ENCODE measurements around the gene ATP6AP1. TPM values are rescaled to one million over a fixed set of nuclear protein-coding genes. Genes with fewer than 3 reads are reported as not detected.

The ATP6AP1 gene, protein sequence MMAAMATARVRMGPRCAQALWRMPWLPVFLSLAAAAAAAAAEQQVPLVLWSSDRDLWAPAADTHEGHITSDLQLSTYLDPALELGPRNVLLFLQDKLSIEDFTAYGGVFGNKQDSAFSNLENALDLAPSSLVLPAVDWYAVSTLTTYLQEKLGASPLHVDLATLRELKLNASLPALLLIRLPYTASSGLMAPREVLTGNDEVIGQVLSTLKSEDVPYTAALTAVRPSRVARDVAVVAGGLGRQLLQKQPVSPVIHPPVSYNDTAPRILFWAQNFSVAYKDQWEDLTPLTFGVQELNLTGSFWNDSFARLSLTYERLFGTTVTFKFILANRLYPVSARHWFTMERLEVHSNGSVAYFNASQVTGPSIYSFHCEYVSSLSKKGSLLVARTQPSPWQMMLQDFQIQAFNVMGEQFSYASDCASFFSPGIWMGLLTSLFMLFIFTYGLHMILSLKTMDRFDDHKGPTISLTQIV
- total RNA-seq, result 10 to 100 TPM; 21.3 to 22.5 TPM

DNA sequence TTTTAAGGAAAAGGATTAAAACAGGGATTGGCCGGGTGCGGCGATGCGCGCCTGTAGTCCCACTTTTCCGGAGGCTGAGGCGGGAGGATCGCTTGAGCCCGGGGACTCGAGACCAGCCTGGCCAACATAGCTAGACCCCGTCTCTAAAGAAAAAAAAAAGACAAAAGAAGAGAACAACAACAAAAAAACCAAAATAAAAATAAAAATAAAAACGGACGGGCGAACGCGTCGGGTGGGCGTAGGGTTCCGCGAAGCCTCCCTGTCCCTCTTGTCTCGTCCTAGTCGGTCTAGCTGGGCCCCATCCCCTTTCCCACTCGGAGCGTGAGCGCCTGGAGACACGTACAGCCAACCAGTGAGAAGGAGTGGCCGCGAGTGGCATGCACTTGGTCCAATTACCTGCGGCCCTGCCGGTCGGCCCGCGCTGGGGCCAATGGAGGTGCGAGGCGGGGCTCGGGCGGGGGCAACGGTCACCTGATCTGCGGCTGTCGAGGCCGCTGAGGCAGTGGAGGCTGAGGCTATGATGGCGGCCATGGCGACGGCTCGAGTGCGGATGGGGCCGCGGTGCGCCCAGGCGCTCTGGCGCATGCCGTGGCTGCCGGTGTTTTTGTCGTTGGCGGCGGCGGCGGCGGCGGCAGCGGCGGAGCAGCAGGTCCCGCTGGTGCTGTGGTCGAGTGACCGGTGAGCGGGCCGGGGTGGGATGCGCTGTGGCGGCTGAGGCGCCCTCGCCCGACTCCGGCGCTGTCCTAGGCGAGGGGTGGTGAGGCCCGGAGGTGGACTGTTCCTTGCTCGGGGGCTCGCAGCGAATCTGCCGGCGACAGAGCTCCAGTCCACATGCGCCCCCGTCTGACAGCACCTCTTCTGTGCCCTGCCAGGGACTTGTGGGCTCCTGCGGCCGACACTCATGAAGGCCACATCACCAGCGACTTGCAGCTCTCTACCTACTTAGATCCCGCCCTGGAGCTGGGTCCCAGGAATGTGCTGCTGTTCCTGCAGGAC is at the start of gene ATP6AP1:
Gene ATP6AP1, plus strand, starts transcription at position 502 of the 996 bp plus-strand sequence. Its CDS starts 16 bp downstream, at position 518.
- TF ChIP-seq, protein P1, sequence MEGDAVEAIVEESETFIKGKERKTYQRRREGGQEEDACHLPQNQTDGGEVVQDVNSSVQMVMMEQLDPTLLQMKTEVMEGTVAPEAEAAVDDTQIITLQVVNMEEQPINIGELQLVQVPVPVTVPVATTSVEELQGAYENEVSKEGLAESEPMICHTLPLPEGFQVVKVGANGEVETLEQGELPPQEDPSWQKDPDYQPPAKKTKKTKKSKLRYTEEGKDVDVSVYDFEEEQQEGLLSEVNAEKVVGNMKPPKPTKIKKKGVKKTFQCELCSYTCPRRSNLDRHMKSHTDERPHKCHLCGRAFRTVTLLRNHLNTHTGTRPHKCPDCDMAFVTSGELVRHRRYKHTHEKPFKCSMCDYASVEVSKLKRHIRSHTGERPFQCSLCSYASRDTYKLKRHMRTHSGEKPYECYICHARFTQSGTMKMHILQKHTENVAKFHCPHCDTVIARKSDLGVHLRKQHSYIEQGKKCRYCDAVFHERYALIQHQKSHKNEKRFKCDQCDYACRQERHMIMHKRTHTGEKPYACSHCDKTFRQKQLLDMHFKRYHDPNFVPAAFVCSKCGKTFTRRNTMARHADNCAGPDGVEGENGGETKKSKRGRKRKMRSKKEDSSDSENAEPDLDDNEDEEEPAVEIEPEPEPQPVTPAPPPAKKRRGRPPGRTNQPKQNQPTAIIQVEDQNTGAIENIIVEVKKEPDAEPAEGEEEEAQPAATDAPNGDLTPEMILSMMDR (IDR thresholded peaks at IDR 0.05), result no peak

DNA sequence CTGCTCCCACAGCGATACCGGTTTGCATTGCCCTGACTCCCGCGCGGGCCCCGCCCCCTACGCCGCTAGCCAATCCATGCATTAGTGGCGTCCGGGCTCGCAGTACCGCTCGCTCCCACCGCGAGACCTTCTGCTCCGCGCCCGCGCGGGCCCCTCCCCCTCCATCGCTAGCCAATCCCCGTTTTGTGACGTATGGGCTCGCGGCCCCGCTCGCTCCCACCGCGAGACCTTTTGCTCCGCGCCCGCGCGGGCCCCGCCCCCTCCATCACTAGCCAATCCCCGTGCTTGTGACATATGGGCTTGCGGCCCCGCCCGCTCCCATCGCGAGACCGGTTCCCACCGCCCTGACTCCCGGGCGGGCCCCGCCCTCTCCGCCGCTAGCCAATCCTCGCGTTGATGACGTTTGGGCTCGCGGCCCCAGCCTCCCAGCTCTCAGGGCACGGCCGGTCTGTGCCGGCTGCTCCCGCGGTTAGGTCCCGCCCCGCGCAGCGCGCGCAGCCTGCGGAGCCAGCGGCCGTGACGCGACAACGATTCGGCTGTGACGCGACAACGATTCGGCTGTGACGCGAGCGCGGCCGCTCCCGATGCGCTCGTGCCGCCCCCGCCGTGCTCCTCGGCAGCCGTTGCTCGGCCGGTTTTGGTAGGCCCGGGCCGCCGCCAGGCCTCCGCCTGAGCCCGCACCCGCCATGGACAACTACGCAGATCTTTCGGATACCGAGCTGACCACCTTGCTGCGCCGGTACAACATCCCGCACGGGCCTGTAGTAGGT is 49.5 kb upstream of the ATP6AP1 start, which contains the start of gene EMD:
Gene EMD, plus strand, starts transcription at position 497 of the 770 bp plus-strand sequence. Its CDS starts 190 bp downstream, at position 687.
- peak; percentile 86 for ATAC-seq
- peak; percentile 98 for DNase-seq
- TF ChIP-seq, protein P1 (IDR thresholded peaks at IDR 0.05), result no peak
- CTCF ChIA-PET, result interaction anchor here (0.6 kb wide), 1 partner anchor 365 kb away, joined by 3 read pairs; no protein-coding TSS in a partner anchor
- Mint-ChIP-seq H3K36me3 (ENCODE audit: low read depth) (peaks cover 13% of the 10 kb centered on the region), H3K9me3 (no peaks in the 10 kb centered on the region), H3K4me1 (ENCODE audit: low read depth) (peaks cover 18% of the 10 kb centered on the region), H3K27me3 (no peaks in the 10 kb centered on the region), H3K27ac (peak within 1 kb of the TSS; percentile 91), H3K4me3 (peak within 1 kb of the TSS; percentile 86)
- POLR2A ChIA-PET, result interaction anchor here (0.7 to 3.3 kb wide), 4 partner anchors 9 to 66 kb away, joined by 3 to 23 read pairs (median 4); partner anchors contain the start of gene RPL10
- intact Hi-C loops (cut with micrococcal nuclease), result no loop called here

More for the DNA sequence above, at the start of gene ATP6AP1:
- Mint-ChIP-seq H3K4me1 (ENCODE audit: low read depth) (peaks cover 19% of the 10 kb centered on the region), H3K9me3 (no peaks in the 10 kb centered on the region), H3K4me3 (peak within 1 kb of the TSS; percentile 75), H3K27ac (peak within 1 kb of the TSS; percentile 69), H3K36me3 (ENCODE audit: low read depth) (peaks cover 4% of the 10 kb centered on the region), H3K27me3 (no peaks in the 10 kb centered on the region)
- DNase-seq (peak; percentile 92), ATAC-seq (peak; percentile 99)
- POLR2A ChIA-PET, result interaction anchor here (0.7 to 2.2 kb wide), 4 partner anchors 30 to 114 kb away, joined by 3 to 11 read pairs (median 4); partner anchors contain the start of genes RPL10 and SLC10A3
- intact Hi-C loops (cut with micrococcal nuclease), result no loop called here
- CTCF ChIA-PET, result no interaction called here

DNA sequence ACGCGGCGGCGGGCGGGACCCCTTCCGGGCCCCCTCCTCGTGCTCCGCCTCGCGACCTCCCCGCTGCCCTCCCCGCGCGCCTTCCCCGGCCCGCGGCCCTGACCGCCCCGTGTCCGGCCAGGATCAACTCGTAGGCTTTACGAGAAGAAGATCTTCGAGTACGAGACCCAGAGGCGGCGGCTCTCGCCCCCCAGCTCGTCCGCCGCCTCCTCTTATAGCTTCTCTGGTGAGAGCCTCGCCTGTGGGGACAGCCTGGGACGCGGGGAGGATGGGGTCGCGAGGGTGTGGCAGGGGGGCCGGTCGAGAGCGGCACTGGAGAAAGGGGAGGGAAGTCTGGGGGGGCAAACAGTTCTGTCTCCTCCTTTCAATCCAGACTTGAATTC is 48.9 kb upstream of the ATP6AP1 start:
- peak overlapping the region; percentile 86 for H3K4me3 Mint-ChIP-seq
- intact Hi-C loops (cut with micrococcal nuclease), result no loop called here
- ATAC-seq (no peak), DNase-seq (no peak)
- TF ChIP-seq, protein P1 (IDR thresholded peaks at IDR 0.05), result no peak
- H3K4me1 Mint-ChIP-seq (ENCODE audit: low read depth), result peaks cover 18% of the 10 kb centered on the region
- H3K27me3 Mint-ChIP-seq, result no peaks in the 10 kb centered on the region
- H3K27ac Mint-ChIP-seq, result peak overlapping the region; percentile 91
- ChIA-PET POLR2A (interaction anchor here (0.7 to 3.3 kb wide), 5 partner anchors 9 to 66 kb away, joined by 3 to 23 read pairs (median 3); partner anchors contain the start of gene RPL10), CTCF (no interaction called here)
- H3K9me3 Mint-ChIP-seq, result no peaks in the 10 kb centered on the region
- H3K36me3 Mint-ChIP-seq (ENCODE audit: low read depth), result peaks cover 13% of the 10 kb centered on the region

DNA sequence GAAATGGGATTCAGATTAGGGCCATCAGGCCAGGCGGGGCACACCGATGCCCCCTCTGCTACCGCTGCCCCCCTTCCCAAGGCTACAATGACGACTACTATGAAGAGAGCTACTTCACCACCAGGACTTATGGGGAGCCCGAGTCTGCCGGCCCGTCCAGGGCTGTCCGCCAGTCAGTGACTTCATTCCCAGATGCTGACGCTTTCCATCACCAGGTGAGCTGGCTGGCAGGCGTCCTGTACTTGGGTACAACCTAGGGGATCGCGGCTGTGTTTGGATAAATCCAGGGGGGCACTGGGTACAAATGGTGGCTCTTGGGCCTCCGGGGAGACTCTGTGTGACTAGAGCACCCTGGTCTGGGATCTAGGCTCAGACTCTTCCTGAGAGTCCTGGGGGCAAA is 48.3 kb upstream of the ATP6AP1 start:
- no peak for DNase-seq
- Mint-ChIP-seq H3K4me3 (peak overlapping the region; percentile 86), H3K4me1 (ENCODE audit: low read depth) (peaks cover 18% of the 10 kb centered on the region), H3K36me3 (ENCODE audit: low read depth) (peaks cover 13% of the 10 kb centered on the region), H3K27me3 (no peaks in the 10 kb centered on the region), H3K9me3 (no peaks in the 10 kb centered on the region), H3K27ac (peak overlapping the region; percentile 91)
- CTCF ChIA-PET, result no interaction called here
- ATAC-seq, result no peak
- intact Hi-C loops (cut with micrococcal nuclease), result no loop called here
- TF ChIP-seq, protein P1 (IDR thresholded peaks at IDR 0.05), result no peak
- POLR2A ChIA-PET, result interaction anchor here (0.6 to 3.3 kb wide), 4 partner anchors 19 to 30 kb away, joined by 3 to 23 read pairs (median 3); partner anchors contain the start of gene RPL10
